WERI-Rb-1 (cell line): ENCODE measurements around the gene UBE2S.
"Not testable (repeated sequence)": the region's sequence is repeated elsewhere in the genome, so short reads cannot be mapped to it uniquely, and the experiment has no call there.

Experiments used
- DNase-seq: peaks from one replicate; pipeline ENCODE4 v3.0.0-alpha.2; 2020
- H3K27ac ChIP-seq: fragments of 250-450 bp; sonication (Bioruptor Pico); 2 replicates; pipeline ENCODE4 v1.5.1; 2020; ENCODE audit warnings: mild to moderate bottlenecking, moderate library complexity
- H3K27me3 ChIP-seq: fragments of 250-450 bp; sonication (Bioruptor Pico); 2 replicates; pipeline ENCODE4 v1.5.1; 2021; ENCODE audit warnings: mild to moderate bottlenecking, low read depth, moderate library complexity; ENCODE audit not compliant: insufficient read depth, severe bottlenecking
- H3K36me3 ChIP-seq: fragments of 250-450 bp; sonication (Bioruptor Pico); 2 replicates; pipeline ENCODE4 v1.5.1; 2020; ENCODE audit warnings: mild to moderate bottlenecking, moderate library complexity
- H3K4me3 ChIP-seq: 2 replicates; pipeline ENCODE4 v1.5.1; 2011; ENCODE audit warnings: low read depth, mild to moderate bottlenecking, control low read depth, low read length
- H3K9me3 ChIP-seq: fragments of 250-450 bp; sonication (Bioruptor Pico); 2 replicates; pipeline ENCODE4 v1.5.1; 2021; ENCODE audit warnings: mild to moderate bottlenecking, moderate library complexity; ENCODE audit not compliant: severe bottlenecking
- TF ChIP-seq, protein P1 (sequence below): IDR thresholded peaks from 2 replicates; pipeline ENCODE4 v1.5.1; 2011; ENCODE audit warnings: low read depth, mild to moderate bottlenecking, control low read depth, inconsistent platforms, low read length

Gene UBE2S

GRCh38 chr19:55402509-55402908 lies 5.1 kb downstream of the UBE2S start:
- DNase-seq, result no peak
- Histone ChIP-seq H3K27me3 (no peaks in the 10 kb centered on the region), H3K36me3 (peaks cover 68% of the 10 kb centered on the region), H3K27ac (no peak overlapping the region; the same call in 1 of the 2 replicates), H3K4me3 (no peak overlapping the region), H3K9me3 (no peaks in the 10 kb centered on the region)
- TF ChIP-seq, protein P1, sequence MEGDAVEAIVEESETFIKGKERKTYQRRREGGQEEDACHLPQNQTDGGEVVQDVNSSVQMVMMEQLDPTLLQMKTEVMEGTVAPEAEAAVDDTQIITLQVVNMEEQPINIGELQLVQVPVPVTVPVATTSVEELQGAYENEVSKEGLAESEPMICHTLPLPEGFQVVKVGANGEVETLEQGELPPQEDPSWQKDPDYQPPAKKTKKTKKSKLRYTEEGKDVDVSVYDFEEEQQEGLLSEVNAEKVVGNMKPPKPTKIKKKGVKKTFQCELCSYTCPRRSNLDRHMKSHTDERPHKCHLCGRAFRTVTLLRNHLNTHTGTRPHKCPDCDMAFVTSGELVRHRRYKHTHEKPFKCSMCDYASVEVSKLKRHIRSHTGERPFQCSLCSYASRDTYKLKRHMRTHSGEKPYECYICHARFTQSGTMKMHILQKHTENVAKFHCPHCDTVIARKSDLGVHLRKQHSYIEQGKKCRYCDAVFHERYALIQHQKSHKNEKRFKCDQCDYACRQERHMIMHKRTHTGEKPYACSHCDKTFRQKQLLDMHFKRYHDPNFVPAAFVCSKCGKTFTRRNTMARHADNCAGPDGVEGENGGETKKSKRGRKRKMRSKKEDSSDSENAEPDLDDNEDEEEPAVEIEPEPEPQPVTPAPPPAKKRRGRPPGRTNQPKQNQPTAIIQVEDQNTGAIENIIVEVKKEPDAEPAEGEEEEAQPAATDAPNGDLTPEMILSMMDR, result no peak

- not testable (repeated sequence) for H3K27ac ChIP-seq, H3K27me3 ChIP-seq, H3K9me3 ChIP-seq, H3K4me3 ChIP-seq, DNase-seq
- H3K36me3 ChIP-seq, result peaks cover 58% of the 10 kb centered on the region
Measured at GRCh38 chr19:55401390-55401789, 6.2 kb downstream of the UBE2S start.

GRCh38 chr19:55400281-55401087 lies 7.1 kb downstream of the UBE2S start:
- TF ChIP-seq, protein P1, result no peak
- H3K4me3 ChIP-seq, result no peak overlapping the region
- peaks cover 49% of the 10 kb centered on the region for H3K36me3 ChIP-seq
- DNase-seq, result peak; percentile 79
- peak overlapping the region; percentile 69 for H3K27ac ChIP-seq
- no peaks in the 10 kb centered on the region for H3K27me3 ChIP-seq
- no peaks in the 10 kb centered on the region for H3K9me3 ChIP-seq

- H3K27ac ChIP-seq, result no peak overlapping the region; the same call in 1 of the 2 replicates
- no peaks in the 10 kb centered on the region for H3K27me3 ChIP-seq
- TF ChIP-seq, protein P1, result no peak
- peaks cover 28% of the 10 kb centered on the region for H3K36me3 ChIP-seq
- H3K9me3 ChIP-seq, result no peaks in the 10 kb centered on the region
- DNase-seq, result no peak
- no peak overlapping the region for H3K4me3 ChIP-seq
Measured at GRCh38 chr19:55398200-55398925, 9.2 kb downstream of the UBE2S start.

DNA sequence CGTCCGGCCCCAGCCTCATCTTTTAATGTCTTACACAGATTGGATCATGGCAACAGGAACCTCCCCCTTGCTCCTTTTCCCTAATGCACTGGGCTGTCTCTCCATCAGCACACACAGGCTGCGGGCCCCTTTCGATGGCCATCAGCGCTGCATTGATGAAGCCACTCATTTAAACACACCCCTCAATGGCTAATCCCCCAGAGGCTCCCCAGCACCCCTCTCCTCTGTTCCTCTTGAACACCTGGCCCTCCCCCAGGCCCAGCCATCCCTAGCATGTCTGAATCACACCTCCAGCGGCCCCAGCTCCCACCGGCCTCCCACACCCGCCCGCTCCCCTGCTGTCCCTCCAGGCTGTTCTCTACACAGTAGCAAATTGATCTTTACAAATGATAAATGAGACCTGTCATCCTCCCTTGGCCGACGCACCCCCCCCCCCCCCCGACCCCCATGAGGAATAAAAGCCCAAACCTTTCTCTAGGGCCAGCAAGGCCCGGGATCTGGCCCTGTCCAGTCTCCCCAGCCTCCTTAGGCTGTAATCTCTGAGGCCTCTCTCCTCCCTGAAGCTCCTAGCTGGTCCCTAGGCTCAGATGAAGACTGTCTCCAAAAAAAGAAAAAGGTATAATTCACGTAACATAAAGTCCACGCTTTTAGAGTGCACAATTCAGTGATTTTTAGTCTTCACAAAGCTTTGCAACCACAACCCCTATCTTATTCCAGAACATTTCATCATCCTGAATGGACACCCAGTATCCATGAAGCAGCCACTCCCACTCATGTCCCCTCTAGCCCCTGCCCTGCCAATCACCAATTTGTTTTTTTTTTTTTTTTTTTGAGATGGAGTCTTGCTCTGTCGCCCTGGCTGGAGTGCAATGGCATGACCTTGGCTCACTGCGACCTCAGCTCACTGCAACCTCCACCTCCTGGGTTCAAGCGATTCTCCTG lies 14.5 kb downstream of the UBE2S start:
- Histone ChIP-seq H3K36me3 (peaks cover 37% of the 10 kb centered on the region), H3K4me3 (no peak overlapping the region), H3K27me3 (no peaks in the 10 kb centered on the region), H3K9me3 (no peaks in the 10 kb centered on the region), H3K27ac (no peak overlapping the region)
- peak; percentile 23 for DNase-seq
- TF ChIP-seq, protein P1, result no peak
